K562 (cell line): ENCODE data around the gene GTPBP1. TPM values are rescaled to one million over a fixed set of nuclear protein-coding genes. Genes with fewer than 3 reads are reported as not detected.

Source experiments
- ATF1 ChIP-seq, 2 experiments: fragments of 450-650 bp in 1 of 2; IDR thresholded peaks; 2 replicates each; pipeline ENCODE4 v1.6.1; 2016; ENCODE audit warnings: missing compliant biosample characterization in 1 of 2, missing genetic modification characterization in 1 of 2
- CREB3L1 ChIP-seq: fragments of 450-650 bp; IDR thresholded peaks from 2 replicates; pipeline ENCODE4 v1.6.1; 2014; ENCODE audit warnings: low read depth, mild to moderate bottlenecking, moderate library complexity, borderline replicate concordance
- ETV1 ChIP-seq: fragments of 450-650 bp; conservative IDR thresholded peaks from 2 replicates; pipeline ENCODE4 v1.6.1; 2016; ENCODE audit warnings: missing genetic modification characterization, control low read depth, low read depth, missing compliant biosample characterization
- ILK ChIP-seq: fragments of 450-650 bp; IDR thresholded peaks from 2 replicates; pipeline ENCODE4 v1.6.1; 2016; ENCODE audit warnings: missing genetic modification characterization, low read depth, mild to moderate bottlenecking, missing compliant biosample characterization, moderate library complexity, borderline replicate concordance
- MTA1 ChIP-seq: fragments of 450-650 bp; IDR thresholded peaks from 2 replicates; pipeline ENCODE4 v1.6.1; 2017; ENCODE audit warnings: borderline replicate concordance
- NCOA6 ChIP-seq: fragments of 450-650 bp; IDR thresholded peaks from 2 replicates; pipeline ENCODE4 v1.6.1; 2017; ENCODE audit warnings: mild to moderate bottlenecking
- POLR3A ChIP-seq: IDR thresholded peaks from 2 replicates; pipeline ENCODE4 v1.6.1; 2011; ENCODE audit warnings: borderline replicate concordance, mild to moderate bottlenecking, moderate library complexity; ENCODE audit not compliant: insufficient read length, insufficient read depth; ENCODE audit errors: extremely low read depth
- RBM34 ChIP-seq: fragments of 200-400 bp; formaldehyde crosslinking; IDR thresholded peaks from 2 replicates; pipeline ENCODE4 v1.6.1; 2018; ENCODE audit warnings: low read length, borderline replicate concordance; ENCODE audit not compliant: insufficient read depth
- STAG1 ChIP-seq: sonication (generic); formaldehyde crosslinking; IDR thresholded peaks from 2 replicates; pipeline ENCODE4 v1.5.0; 2020; ENCODE audit warnings: missing genetic modification reagents, borderline replicate concordance
- TBL1XR1 ChIP-seq, 2 experiments: IDR thresholded peaks; 2 replicates each; pipeline ENCODE4 v1.6.1; 2012; ENCODE audit warnings: improper control_type of control experiment in 2 of 2, low read length in 2 of 2, mild to moderate bottlenecking in 1 of 2
- ZBED1 ChIP-seq: IDR thresholded peaks from 2 replicates; pipeline ENCODE4 v1.6.1; 2014
- ZBTB1 ChIP-seq: sonication (generic); formaldehyde crosslinking; IDR thresholded peaks from 2 replicates; pipeline ENCODE4 v1.8.1; 2023; ENCODE audit warnings: missing genetic modification reagents, low read depth, mild to moderate bottlenecking, borderline replicate concordance
- ZNF232 ChIP-seq: sonication (generic); formaldehyde crosslinking; IDR thresholded peaks from 2 replicates; pipeline ENCODE4 v1.8.0; 2022; ENCODE audit warnings: mild to moderate bottlenecking, missing genetic modification reagents
- ZNF324 ChIP-seq: fragments of 250-450 bp; sonication (Bioruptor Pico); IDR thresholded peaks from 2 replicates; pipeline ENCODE4 v1.4.0; 2020; ENCODE audit warnings: mild to moderate bottlenecking
- ZNF79 ChIP-seq: fragments of 250-450 bp; sonication (Bioruptor Pico); IDR thresholded peaks from 2 replicates; pipeline ENCODE4 v1.4.0; 2020; ENCODE audit warnings: low read depth, mild to moderate bottlenecking, moderate library complexity
- polyA plus RNA-seq, 8 experiments: library from polyadenylated mRNA; depleted of rRNA in 4 of 8; stranded (reverse) in 5 of 8; unstranded in 3 of 8; fragments of >200 nt; fragmentation: Nextera tagmentation in 2 of 8; fragmentation: Illumina TruSeq in 1 of 8; extraction: Ambion mirVana in 2 of 8; extraction: Trizol in 1 of 8; gene quantifications; 2 replicates each; pipeline versions ENCODE4 v1.2.1 to v1.2.3, GENCODE V29; 2011 to 2014; ENCODE audit warnings: inconsistent platforms in 1 of 8, missing spikeins in 1 of 8
- total RNA-seq, 7 experiments: library from RNA; depleted of rRNA in 6 of 7; stranded (reverse); fragments of >200 nt in 6 of 7; fragmentation: Illumina TruSeq in 2 of 7; extraction: Trizol in 2 of 7; gene quantifications; 2 replicates each; pipeline versions ENCODE4 v1.2.1 to v1.2.3, GENCODE V29; 2011 to 2021; ENCODE audit warnings: low replicate concordance in 1 of 7
- TF ChIP-seq, protein P1 (sequence below): fragments of 450-650 bp; IDR thresholded peaks from 2 replicates; pipeline ENCODE4 v1.6.1; 2016; ENCODE audit warnings: mild to moderate bottlenecking, moderate library complexity

Gene GTPBP1
- total and polyA plus RNA-seq, 9 of the 15 experiments (the other 6 are each of a cell fraction or from before 2014, with no cell fraction given) = 0.83 to 53.2 (median 23.3) TPM

DNA sequence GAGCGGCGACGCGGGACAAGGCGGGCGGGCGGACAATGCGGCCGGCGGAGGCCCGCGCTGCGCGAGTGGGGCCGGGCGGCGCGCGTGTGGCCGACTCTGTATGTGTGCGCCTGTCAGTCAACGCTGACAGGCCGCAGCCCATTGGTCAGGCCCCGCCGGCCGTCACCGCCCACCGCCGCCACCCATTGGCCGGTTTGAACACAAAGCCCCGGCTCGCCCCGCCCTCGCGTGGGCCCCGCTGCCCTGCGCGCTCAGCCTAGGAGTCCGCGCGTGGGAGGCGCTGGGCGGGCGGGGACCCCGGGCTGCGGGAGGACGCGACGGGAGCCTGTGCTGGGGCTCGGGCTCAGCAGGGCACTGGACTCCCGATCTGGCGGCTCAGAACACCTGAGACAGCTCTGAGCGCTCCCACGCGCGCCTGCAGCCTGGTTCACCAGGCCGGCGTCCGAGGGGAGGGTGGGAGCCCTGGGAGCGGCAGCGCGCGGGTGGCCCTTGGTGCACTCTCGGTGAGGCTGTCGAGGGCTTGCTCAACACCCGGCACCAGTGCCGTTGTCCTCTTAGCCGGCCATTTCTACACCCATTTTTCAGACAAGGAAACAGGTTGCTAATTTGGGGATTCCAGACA lies 50.3 kb downstream of the GTPBP1 start, which contains the start of gene SUN2 (continued):
- TF ChIP-seq ILK (tag) = no peak
- TF ChIP-seq ZBED1 = no peak
- no peak for TF ChIP-seq POLR3A
- TF ChIP-seq ATF1 (CRISPR knock-in tag; IDR thresholded peaks at IDR 0.05) = no peak
- no peak for TF ChIP-seq ATF1 (tag; IDR thresholded peaks at IDR 0.05)
- TF ChIP-seq MTA1 = no peak; the same call in 1 of the 2 replicates
- TF ChIP-seq NCOA6 = no peak
- no peak for TF ChIP-seq CREB3L1
- TF ChIP-seq ZBTB1 (CRISPR knock-in tag) = no peak
- TF ChIP-seq ZNF324 (CRISPR knock-in tag) = no peak
- TF ChIP-seq RBM34 = no peak
- TF ChIP-seq STAG1 (CRISPR knock-in tag) = no peak
- TF ChIP-seq, protein P1, sequence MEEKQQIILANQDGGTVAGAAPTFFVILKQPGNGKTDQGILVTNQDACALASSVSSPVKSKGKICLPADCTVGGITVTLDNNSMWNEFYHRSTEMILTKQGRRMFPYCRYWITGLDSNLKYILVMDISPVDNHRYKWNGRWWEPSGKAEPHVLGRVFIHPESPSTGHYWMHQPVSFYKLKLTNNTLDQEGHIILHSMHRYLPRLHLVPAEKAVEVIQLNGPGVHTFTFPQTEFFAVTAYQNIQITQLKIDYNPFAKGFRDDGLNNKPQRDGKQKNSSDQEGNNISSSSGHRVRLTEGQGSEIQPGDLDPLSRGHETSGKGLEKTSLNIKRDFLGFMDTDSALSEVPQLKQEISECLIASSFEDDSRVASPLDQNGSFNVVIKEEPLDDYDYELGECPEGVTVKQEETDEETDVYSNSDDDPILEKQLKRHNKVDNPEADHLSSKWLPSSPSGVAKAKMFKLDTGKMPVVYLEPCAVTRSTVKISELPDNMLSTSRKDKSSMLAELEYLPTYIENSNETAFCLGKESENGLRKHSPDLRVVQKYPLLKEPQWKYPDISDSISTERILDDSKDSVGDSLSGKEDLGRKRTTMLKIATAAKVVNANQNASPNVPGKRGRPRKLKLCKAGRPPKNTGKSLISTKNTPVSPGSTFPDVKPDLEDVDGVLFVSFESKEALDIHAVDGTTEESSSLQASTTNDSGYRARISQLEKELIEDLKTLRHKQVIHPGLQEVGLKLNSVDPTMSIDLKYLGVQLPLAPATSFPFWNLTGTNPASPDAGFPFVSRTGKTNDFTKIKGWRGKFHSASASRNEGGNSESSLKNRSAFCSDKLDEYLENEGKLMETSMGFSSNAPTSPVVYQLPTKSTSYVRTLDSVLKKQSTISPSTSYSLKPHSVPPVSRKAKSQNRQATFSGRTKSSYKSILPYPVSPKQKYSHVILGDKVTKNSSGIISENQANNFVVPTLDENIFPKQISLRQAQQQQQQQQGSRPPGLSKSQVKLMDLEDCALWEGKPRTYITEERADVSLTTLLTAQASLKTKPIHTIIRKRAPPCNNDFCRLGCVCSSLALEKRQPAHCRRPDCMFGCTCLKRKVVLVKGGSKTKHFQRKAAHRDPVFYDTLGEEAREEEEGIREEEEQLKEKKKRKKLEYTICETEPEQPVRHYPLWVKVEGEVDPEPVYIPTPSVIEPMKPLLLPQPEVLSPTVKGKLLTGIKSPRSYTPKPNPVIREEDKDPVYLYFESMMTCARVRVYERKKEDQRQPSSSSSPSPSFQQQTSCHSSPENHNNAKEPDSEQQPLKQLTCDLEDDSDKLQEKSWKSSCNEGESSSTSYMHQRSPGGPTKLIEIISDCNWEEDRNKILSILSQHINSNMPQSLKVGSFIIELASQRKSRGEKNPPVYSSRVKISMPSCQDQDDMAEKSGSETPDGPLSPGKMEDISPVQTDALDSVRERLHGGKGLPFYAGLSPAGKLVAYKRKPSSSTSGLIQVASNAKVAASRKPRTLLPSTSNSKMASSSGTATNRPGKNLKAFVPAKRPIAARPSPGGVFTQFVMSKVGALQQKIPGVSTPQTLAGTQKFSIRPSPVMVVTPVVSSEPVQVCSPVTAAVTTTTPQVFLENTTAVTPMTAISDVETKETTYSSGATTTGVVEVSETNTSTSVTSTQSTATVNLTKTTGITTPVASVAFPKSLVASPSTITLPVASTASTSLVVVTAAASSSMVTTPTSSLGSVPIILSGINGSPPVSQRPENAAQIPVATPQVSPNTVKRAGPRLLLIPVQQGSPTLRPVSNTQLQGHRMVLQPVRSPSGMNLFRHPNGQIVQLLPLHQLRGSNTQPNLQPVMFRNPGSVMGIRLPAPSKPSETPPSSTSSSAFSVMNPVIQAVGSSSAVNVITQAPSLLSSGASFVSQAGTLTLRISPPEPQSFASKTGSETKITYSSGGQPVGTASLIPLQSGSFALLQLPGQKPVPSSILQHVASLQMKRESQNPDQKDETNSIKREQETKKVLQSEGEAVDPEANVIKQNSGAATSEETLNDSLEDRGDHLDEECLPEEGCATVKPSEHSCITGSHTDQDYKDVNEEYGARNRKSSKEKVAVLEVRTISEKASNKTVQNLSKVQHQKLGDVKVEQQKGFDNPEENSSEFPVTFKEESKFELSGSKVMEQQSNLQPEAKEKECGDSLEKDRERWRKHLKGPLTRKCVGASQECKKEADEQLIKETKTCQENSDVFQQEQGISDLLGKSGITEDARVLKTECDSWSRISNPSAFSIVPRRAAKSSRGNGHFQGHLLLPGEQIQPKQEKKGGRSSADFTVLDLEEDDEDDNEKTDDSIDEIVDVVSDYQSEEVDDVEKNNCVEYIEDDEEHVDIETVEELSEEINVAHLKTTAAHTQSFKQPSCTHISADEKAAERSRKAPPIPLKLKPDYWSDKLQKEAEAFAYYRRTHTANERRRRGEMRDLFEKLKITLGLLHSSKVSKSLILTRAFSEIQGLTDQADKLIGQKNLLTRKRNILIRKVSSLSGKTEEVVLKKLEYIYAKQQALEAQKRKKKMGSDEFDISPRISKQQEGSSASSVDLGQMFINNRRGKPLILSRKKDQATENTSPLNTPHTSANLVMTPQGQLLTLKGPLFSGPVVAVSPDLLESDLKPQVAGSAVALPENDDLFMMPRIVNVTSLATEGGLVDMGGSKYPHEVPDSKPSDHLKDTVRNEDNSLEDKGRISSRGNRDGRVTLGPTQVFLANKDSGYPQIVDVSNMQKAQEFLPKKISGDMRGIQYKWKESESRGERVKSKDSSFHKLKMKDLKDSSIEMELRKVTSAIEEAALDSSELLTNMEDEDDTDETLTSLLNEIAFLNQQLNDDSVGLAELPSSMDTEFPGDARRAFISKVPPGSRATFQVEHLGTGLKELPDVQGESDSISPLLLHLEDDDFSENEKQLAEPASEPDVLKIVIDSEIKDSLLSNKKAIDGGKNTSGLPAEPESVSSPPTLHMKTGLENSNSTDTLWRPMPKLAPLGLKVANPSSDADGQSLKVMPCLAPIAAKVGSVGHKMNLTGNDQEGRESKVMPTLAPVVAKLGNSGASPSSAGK = no peak
- no peak for TF ChIP-seq TBL1XR1 (IDR thresholded peaks at IDR 0.05; ENCODE audit: low read length in 2 of 2)
- TF ChIP-seq ETV1 (tag) = no peak
- no peak for TF ChIP-seq ZNF79 (CRISPR knock-in tag)
- TF ChIP-seq ZNF232 = no peak
